ENCODE results near the gene LRMDA. TPM values are rescaled to one million over a fixed set of nuclear protein-coding genes. Genes with fewer than 3 reads are reported as not detected.
A peak's percentile ranks its signal among the peaks of the same experiment; 100 is the strongest.

The LRMDA gene
- total RNA-seq, 6 donors from 2014 or later = 12.8 to 185 (median 18.1) TPM

DNA sequence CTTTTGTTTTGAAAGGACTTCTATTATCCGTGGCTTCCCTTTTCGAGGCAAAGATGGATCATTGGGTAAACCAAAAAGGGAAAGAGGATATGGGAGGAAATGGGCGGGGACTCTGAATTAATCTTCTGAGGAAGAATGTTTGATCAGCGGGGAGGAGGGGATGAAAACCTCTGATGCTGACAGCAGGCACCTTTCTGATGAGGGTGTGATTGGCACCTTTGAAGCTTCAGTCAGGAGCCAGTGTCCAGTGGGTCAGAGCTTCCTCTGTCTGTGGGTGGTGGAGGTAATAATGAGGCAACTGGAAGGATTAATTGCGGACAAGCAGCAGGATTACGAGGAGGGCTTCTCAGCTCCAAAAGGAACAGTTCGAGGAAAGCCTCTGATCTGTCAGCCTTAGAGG is 877.6 kb downstream of the LRMDA start:
- WGBS, 2 donors = 51 to 52% methylated on average over 7 of the region's 7 CpGs
- Histone ChIP-seq H3K9me3 (no peaks in the 10 kb centered on the region), H3K36me3 (no peaks in the 10 kb centered on the region), H3K4me3 (no peak overlapping the region), H3K27ac (peak overlapping the region in 1 of 4 donors; percentile 28), H3K27me3 (no peaks in the 10 kb centered on the region), H3K4me1 (peaks cover 15 to 28% (median 17%) of the 10 kb centered on the region in 4 donors)
- no peak for ATAC-seq (ENCODE audit: low FRiP score in 2 of 2)
- no peak for TF ChIP-seq POLR2A (IDR thresholded peaks at IDR 0.05)
- TF ChIP-seq POLR2AphosphoS5 (IDR thresholded peaks at IDR 0.05) = no peak
- TF ChIP-seq, protein P1, sequence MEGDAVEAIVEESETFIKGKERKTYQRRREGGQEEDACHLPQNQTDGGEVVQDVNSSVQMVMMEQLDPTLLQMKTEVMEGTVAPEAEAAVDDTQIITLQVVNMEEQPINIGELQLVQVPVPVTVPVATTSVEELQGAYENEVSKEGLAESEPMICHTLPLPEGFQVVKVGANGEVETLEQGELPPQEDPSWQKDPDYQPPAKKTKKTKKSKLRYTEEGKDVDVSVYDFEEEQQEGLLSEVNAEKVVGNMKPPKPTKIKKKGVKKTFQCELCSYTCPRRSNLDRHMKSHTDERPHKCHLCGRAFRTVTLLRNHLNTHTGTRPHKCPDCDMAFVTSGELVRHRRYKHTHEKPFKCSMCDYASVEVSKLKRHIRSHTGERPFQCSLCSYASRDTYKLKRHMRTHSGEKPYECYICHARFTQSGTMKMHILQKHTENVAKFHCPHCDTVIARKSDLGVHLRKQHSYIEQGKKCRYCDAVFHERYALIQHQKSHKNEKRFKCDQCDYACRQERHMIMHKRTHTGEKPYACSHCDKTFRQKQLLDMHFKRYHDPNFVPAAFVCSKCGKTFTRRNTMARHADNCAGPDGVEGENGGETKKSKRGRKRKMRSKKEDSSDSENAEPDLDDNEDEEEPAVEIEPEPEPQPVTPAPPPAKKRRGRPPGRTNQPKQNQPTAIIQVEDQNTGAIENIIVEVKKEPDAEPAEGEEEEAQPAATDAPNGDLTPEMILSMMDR (IDR thresholded peaks at IDR 0.05) = no peak
- TF ChIP-seq EP300 (IDR thresholded peaks at IDR 0.05) = no peak
- no peak for DNase-seq

DNA sequence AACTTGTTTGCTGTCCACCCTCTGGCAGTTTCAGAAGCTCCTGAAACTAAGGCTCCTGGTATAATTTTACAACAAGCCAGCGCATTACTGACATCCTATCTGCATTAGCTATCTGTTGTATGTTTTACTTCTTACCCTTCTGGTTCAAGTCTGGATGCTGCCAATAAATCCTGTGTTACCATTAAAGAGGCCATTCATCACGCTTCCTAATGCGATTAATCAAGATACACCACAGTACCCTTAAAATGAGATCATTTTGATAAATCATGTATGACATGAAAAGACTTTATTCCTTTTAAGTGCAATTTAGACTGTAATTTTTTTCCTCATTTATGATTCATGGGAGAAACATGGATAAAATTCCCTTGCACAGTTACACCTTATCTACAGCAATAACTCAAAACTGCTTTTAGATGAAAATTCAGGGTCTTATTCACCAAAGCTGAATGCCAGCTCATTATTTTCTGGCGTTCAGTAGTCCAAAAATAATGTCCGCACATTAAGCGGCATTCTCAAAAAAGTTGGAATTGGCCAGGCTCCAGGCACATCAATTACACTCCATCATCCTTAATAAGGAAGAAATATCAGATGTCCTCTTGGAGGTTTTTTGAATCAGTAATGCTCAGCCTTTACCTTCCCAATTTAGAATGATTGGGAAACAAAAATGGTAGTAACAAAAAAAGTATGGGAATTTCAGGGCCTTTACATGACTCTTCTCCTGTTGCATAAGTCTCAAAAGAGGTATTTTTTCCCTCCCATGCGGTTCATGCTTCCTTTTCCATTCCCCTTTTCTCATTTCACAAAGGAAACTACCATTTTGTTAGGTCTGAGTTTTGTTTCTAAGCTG is 878.5 kb downstream of the LRMDA start:
- Histone ChIP-seq H3K4me3 (no peak overlapping the region), H3K27me3 (no peaks in the 10 kb centered on the region), H3K36me3 (no peaks in the 10 kb centered on the region), H3K9me3 (no peaks in the 10 kb centered on the region), H3K27ac (peak overlapping the region in 1 of 4 donors; percentile 28), H3K4me1 (peaks cover 13 to 28% (median 16%) of the 10 kb centered on the region in 4 donors)
- DNase-seq (no peak), ATAC-seq (ENCODE audit: low FRiP score in 2 of 2) (no peak)
- TF ChIP-seq POLR2AphosphoS5 (IDR thresholded peaks at IDR 0.05) (no peak), EP300 (IDR thresholded peaks at IDR 0.05) (no peak), POLR2A (IDR thresholded peaks at IDR 0.05) (no peak)
- TF ChIP-seq, protein P1 (IDR thresholded peaks at IDR 0.05) = no peak
- 72 to 74% methylated on average over 7 of the region's 7 CpGs for WGBS, 2 donors

DNA sequence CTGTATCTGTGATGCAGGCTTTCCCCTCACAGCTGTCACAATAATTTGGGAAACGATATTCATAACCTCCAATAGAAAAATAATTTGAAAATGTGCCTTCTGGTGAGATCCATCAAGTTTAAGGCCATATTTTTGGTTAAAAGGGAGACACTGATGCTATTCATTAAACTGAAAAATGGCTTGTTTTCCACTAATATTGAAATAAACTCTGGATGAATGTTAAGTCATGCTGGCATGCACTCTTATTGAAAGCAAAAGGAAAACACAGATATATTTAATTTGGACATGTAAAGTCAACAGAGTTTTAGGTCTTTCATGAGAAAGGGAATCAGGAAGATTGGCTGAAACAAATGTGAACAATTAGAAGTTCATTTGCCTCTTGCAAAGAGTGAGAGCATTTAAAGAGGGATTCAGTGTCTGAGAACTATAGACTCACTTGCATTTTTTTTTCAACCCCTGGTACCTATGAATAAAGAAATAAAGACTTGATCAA is 879.2 kb downstream of the LRMDA start:
- no peak for DNase-seq
- TF ChIP-seq POLR2AphosphoS5 (IDR thresholded peaks at IDR 0.05) (no peak), EP300 (IDR thresholded peaks at IDR 0.05) (no peak), POLR2A (IDR thresholded peaks at IDR 0.05) (no peak)
- TF ChIP-seq, protein P1 (IDR thresholded peaks at IDR 0.05) = no peak
- Histone ChIP-seq H3K9me3 (no peaks in the 10 kb centered on the region), H3K4me3 (no peak overlapping the region), H3K4me1 (peaks cover 13 to 28% (median 16%) of the 10 kb centered on the region in 4 donors), H3K27ac (no peak overlapping the region), H3K36me3 (no peaks in the 10 kb centered on the region), H3K27me3 (no peaks in the 10 kb centered on the region)
- WGBS, 2 donors = 75 to 86% methylated on average over 1 of the region's 1 CpG
- ATAC-seq (ENCODE audit: low FRiP score in 2 of 2) = no peak

DNA sequence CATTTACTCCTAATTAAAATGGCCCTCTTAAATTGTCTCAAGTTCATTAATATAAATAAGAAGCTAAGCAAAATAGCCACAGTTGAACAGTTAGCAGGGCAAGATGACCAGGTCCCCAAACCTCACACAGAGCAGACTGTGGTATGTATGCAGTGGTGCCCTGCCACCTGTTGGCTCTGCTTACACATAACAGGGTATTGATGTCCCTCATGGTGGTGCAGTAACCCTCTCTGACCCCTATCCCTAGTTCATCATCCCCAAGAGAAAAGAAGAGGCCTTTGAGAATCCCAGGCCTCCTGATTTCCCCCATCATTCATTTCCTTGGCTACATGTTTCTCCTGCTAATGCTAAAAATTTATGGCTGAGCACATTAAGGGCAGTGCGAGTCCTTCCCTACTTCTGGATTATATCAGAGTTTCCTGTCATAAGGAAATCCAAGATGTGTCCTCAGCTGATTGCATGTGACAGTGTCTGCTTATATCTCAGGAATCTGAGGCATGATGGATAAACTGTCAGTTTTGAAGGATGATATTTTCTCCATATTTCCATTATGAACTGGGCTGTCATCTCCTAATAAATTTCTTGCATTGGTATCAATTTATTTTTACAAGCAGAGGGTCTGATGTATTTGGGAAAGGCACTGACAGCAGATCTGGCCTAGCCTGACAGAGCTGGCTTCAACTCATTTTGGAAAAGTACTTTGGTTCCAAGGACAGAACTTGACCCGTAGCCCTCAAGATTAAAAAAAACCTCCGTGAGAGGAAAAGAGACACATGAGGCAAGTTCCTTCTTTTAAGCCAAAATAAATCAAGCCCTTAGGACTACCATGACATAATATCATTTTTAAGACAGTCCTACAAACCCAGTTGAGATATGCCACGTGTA is 880.6 kb downstream of the LRMDA start:
- H3K9me3 ChIP-seq = no peaks in the 10 kb centered on the region
- peak in 1 of 4 donors; percentile 2 for TF ChIP-seq EP300 (IDR thresholded peaks at IDR 0.05)
- no peak for TF ChIP-seq POLR2AphosphoS5 (IDR thresholded peaks at IDR 0.05)
- TF ChIP-seq, protein P1 (IDR thresholded peaks at IDR 0.05) = peak; percentile 19 to 60 (median 38)
- no peak for TF ChIP-seq POLR2A (IDR thresholded peaks at IDR 0.05)
- ATAC-seq (ENCODE audit: low FRiP score in 2 of 2) = peak; percentile 69 to 73
- peaks cover 13 to 28% (median 16%) of the 10 kb centered on the region in 4 donors for H3K4me1 ChIP-seq
- WGBS, 2 donors = 47 to 48% methylated on average over 4 of the region's 4 CpGs
- H3K4me3 ChIP-seq = no peak overlapping the region
- peak overlapping the region in 1 of 4 donors; percentile 29 for H3K27ac ChIP-seq
- peak in 1 of 2 donors; percentile 49 for DNase-seq
- no peaks in the 10 kb centered on the region for H3K27me3 ChIP-seq
- no peaks in the 10 kb centered on the region for H3K36me3 ChIP-seq
